ENCODE results near the gene PLPPR4.
"Not testable (repeated sequence)": the region's sequence is repeated elsewhere in the genome, so short reads cannot be mapped to it uniquely, and the experiment has no call there.

Gene PLPPR4

GRCh38 chr1:99264201-99265021, at the start of gene PLPPR4:
PLPPR4 (plus strand) TSS chr1:99264492; CDS start chr1:99264594, 102 bp downstream.
- peak; percentile 81 for DNase-seq

DNA sequence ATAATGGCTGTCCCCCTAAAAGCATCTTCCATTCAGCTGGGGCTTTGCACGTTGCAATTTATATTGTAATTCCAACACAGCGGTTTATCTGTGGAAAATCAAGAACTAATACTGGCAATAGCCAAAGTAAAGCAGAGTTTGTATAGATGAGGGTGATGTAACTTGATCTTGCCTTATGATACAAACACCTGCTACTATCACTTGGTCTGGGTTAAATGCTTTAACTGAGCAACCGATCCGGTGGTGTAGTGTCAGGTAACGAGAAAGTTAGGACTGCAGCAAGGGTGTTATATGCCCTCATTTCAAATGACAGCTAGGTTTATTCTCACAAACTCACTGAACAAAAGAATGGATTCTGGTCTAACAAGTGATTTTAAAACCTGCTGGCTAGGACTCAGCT, 47.3 kb upstream of the PLPPR4 start:
- peak; percentile 24 for DNase-seq

DNA sequence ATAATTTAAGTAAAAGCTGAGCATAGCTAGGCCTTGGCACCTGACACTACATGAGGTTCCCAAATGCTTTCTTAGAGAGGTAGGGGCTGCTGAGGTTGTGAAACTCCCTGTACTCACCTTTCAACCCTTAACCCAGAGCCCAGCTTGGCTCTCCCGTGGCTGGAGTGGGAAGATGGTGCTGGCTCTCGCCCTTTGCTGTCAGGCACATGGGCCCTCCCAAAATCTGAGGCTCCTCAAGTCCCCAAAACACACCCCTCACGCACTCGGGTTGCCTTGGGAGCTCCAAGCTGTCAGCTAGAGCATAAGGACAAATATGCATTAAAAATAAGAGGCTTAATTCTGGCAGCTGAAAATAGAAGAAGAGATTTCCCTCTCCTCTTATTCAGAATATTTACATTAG, 46.7 kb upstream of the PLPPR4 start:
- no peak for DNase-seq

DNA sequence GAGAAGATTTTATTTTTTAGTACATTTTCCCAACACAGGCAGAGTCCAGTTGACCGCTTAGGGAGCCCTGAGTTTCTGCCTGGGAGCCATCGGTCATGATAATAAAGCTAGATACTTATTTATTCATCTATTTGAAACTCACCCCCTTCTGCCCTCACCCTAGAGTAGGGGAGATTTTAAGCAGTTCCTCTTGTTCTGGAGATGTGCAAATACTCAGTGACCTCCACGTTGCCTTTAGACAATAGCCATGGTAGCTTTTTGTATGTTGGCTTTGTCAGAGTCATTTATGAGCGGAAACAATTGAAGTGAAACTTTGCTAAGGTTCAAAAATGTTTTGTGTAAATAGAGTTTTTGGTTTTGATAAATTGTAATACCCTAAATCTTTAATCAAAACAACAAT, 45.7 kb upstream of the PLPPR4 start:
- DNase-seq: no peak

DNA sequence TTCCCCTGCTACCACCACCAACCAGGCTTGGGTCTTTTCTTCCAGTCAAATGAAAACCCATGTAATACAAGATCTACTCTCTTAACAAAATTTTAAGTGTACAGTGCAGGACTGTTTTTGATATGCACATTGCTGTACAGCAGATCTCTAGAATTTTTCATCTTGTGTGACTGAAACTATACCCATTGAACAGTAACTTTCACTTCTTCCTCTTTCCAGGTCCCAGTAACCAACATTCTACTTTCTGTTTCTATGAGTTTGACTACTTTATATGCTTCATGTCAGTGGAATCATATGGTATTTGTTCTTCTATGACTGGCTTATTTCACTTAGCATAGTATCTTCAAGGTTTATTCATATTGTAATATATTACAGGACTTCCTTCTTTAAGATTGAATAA, 45.3 kb upstream of the PLPPR4 start:
- DNase-seq: no peak

DNA sequence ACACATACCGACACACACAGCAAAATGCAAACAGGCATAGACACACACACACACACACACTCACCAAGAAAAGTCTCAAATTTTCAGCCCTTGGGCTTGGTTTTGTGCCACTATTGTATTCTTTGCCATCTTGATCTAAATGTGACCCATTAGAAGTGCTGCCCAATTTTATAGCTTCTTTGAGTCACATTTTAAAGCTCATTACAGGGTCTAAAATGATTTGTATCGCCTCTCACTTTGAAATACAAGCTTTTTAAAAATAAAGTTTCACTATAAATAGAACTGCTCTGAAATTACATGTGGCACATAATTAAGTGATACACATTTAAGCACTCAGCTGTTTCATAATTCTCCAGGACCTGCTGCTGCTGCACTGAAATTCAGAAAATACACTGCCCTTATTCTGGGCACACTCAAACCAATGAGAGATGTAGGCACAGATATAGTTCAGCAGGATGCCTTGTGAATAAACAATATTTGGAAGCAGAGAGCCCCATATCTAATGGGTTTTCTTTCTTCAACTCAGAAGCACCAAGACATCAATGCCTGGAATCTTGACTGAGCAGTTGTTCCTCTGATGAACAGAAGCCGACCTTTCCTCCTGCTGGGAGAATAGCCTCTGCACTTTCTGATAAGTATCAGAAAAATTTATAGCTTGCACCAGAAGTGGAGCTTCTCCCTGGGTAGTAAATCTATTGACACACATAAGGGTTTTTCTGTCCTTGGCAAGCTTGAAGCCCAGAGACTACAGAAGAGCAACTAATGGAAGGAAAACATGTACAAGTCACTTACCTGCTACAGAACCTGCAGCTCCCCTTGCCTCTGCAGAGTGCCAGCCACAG, 37.0 kb upstream of the PLPPR4 start:
- DNase-seq: no peak

- no peak for DNase-seq
Measured at GRCh38 chr1:99228153-99228552, 36.1 kb upstream of the PLPPR4 start.

DNA sequence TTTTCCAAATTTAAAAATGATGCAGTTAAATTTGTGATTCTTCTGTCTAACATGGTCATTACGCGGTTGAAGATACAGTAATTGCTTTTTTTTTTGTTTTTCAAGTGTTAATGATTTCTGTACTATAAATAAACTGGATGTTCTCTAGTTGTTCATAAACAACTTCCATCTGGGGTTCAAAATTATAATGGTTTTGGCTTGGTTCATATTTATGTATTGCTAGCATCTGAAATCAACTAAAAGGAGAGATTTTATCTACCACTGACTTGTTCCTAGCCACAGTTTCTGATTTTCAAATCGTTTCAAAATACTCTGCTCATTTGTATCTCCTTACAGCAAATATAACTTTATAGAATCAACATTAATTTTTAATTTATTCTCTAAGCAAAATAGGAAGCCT, 35.2 kb upstream of the PLPPR4 start:
- no peak for DNase-seq

DNA sequence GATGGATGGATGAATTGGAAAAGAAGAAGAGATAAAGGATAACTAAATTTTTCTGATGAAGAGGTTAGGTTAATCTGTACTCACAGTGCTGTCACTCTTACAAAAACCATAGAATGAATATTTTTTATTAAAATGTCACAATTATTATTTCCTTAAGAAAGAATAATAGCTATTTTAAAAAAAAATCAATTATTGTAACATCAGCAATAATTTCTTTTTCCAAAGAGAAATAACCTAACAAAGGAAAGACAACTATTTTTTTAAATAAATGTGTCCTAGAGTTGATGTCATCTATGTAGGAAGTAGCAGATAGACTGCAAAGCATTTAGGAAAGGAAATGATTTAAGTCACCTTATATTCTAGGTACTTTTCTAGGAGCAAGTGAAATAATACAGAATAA, 33.6 kb upstream of the PLPPR4 start:
- no peak for DNase-seq

DNA sequence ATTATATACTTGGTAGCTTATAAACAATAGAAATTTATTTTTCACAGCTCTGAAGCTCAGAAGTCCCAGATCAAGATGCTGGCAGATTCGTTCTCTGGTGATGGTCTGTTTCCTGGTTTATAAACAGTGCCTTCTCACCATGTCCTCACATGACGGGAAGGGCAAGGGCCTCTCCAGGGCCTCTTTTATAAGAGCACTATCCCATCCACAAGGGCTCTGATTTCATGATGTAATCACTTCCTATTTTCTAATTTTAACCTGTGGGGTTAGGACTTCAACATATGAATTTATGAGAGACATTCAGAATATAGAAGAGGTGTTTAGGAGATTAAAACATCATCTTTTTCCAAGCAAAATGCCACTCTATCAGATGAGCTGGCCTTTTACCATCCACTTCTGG, 32.1 kb upstream of the PLPPR4 start:
- DNase-seq: no peak

GRCh38 chr1:99233446-99233845, 30.8 kb upstream of the PLPPR4 start:
- DNase-seq: no peak

- DNase-seq: no peak
Measured at GRCh38 chr1:99236756-99237155, 27.5 kb upstream of the PLPPR4 start.

GRCh38 chr1:99239690-99240089, 24.6 kb upstream of the PLPPR4 start:
- no peak for DNase-seq

GRCh38 chr1:99240621-99241020, 23.7 kb upstream of the PLPPR4 start:
- no peak for DNase-seq

DNA sequence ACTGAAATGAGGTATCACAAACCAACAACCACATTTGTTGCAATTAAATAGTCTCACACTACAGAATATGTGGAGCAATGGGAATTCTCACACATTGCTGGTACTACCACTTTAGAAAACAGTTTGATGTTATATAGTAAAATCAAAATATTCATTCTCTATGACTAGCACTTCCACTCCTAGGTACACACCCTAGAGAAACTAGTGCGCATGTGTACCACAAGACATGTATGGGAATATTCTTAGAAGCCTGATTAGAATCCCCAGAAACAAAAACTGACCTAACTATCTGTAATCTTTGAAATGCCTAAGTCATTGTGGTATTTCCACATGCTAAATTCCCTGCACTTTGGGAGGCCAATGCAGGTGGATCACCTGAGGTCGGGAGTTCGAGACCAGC, 18.1 kb upstream of the PLPPR4 start:
- no peak for DNase-seq

- no peak for DNase-seq
Measured at GRCh38 chr1:99247199-99247598, 17.1 kb upstream of the PLPPR4 start.

- DNase-seq: no peak
Measured at GRCh38 chr1:99250728-99251127, 13.6 kb upstream of the PLPPR4 start.

DNA sequence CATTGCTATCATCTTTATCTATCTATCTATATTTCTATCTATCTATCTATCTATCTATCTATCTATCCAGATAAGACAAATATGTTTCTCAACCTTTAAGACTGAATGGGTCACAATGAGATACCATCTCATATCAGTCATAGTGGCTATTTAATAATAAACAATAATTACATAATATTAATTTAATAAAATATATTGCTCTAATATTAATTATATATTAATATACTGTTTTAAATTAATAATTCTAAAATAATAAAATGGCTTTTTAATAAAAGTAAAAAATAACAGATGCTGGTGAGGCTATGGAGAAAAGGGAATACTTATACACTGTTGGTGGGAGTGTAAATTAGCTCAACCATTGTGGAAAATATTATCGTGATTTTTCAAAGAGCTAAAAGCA, 13.0 kb upstream of the PLPPR4 start:
- DNase-seq: no peak

DNA sequence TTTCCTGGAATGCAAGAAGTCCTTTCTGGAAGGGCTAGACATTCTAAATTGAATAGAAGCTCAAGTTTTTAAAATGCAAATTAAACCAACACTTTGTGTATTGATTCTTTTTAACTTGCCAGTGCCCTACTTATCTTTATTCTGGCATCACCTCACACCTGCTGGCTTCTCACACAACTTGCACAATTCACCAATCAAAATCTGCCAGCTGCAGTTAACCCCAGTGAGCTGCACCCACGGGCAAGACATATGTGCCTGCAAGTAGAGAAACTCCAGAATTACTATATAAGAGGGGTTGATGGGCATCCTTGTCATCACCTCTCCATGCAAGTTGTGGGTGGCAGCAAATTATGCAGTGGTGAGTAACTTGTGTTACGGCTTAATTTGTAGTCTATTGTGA, 11.7 kb upstream of the PLPPR4 start:
- no peak for DNase-seq

DNA sequence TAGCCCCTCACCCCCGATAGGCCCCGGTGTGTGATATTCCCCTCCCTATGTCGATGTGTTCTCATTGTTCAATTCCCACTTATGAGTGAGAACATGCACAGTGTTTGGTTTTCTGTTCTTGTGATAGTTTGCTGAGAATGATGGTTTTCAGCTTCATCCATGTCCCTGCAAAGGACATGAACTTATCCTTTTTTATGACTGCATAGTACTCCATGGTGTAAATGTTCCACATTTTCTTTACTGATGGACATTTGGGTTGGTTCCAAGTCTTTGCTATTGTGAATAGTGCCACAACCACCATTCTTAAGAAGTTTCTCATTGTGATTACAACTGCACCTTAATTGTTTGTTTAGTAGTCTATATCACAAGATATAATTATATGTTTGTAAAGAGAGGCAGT, 3.9 kb upstream of the PLPPR4 start:
- not testable (repeated sequence) for DNase-seq

GRCh38 chr1:99265124-99265523, 832 bp downstream of the PLPPR4 start:
- no peak for DNase-seq

DNA sequence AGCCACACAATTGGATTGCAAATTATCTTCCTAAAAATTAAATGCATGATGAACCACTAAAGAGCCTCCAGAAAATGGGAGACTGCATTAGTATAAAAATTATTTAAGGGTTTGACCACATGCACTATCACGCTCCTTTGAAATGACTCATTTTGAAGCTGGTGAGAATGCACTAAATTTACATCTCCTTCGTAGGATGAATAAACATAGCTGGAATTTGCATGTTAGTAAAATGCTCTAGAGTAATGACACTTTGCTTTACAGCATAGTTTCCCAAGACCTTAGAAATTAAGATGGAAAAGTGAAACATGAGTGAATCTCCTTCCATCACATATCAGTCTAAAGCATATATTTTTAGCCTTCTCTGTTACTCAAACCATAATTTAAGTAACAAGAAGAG, 2.4 kb downstream of the PLPPR4 start:
- no peak for DNase-seq

GRCh38 chr1:99268021-99268420, 3.7 kb downstream of the PLPPR4 start:
- no peak for DNase-seq

DNA sequence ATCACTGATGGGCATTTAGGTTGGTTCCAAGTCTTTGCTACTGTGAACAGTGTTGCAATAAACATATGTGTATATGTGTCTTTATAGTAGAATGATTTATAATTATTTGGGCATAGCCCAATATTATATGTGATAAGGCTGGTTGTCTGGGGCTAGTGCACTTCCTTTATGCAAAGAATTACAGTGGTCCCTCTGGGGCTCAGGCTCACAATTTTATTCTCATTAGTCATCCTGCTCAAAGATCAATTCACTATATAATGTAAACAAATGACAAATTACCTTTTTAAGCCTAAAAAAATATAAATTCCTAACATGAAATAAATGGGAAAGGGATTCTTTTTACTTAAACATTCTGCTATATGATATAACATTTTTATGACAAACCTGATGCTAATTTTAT, 5.0 kb downstream of the PLPPR4 start:
- no peak for DNase-seq
